Activated CD4-positive, alpha-beta T cell treated with anti-CD3 and anti-CD28 coated beads for 24 hours (primary cell): ENCODE results near the gene LYG2.
"Not testable (repeated sequence)": the region's sequence is repeated elsewhere in the genome, so short reads cannot be mapped to it uniquely, and the experiment has no call there.

Experiments used
- DNase-seq, 2 donors: peaks; one replicate each; pipeline ENCODE4 v3.0.0-alpha.2; 2020; ENCODE audit warnings: low read depth in 2 of 2

LYG2 gene

DNA sequence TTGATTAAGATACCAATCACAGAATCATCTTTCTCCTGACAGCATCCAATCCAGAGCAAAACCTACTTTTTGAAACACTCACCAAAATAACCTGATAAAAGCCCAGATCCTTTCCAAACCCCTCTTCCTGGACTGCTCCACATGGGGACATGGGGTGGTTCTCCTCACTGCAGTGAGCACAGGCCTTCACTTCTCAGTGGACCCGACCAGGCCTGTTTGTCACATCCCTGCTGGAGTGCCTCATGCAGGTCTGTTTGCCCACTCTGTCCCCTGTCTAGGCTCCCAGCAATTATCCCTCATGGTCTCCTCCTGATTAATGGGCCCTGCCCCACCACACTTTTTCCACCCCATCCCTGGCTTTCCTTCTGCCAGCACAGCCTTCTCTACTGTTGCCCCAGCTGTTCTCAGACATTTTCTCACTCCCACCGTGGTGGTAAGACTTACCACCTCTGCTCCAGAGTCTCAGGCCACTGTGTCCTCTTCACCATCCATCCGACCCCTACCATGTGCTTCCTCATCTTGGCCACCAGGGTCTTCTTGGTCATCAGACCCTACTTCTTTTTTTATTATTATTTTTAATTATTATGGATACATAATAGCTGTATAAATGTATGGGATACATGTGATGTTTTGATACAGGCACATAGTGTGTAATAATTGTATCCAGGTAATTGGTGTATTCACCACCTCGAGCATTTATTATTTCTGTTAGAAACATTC lies 53.3 kb downstream of the LYG2 start:
- no peak for DNase-seq

- no peak for DNase-seq
These were observed 55.2 kb downstream of the LYG2 start for GRCh38 chr2:99200076-99200800.

DNA sequence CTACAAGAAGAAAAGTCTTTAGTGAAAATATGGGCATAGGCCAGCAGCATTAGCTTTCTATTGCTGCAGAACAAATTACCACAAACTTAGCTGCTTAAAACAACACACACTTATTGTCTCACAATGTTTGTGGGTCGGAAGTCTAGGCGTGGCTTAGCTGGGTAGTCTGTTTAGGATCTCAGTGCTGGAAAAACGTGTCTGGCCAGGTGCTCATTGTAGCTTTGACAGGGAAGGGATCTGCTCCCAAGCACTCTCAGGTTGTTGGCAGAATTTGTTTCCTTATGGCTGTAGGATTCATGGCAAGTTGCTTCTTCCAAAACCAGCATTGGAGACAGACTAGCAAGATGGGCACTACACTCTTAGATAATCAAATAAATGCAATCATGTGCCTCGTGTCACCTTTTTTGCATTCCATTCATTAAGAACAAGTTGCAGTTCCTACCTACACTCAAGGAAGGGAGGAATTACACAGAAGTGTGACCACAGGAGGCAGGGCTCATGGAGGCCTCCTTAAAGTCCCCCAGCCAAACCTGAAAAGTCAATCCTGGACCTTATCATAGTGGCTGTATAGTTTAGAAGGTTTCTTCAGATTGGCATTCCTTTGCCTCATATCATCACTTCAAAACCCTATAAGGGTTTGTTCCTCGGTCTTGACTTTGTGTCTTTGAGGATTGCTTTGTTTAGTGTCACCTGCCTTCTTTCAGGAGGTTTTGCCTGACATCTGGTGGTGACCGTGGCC lies 57.2 kb downstream of the LYG2 start:
- no peak for DNase-seq

DNA sequence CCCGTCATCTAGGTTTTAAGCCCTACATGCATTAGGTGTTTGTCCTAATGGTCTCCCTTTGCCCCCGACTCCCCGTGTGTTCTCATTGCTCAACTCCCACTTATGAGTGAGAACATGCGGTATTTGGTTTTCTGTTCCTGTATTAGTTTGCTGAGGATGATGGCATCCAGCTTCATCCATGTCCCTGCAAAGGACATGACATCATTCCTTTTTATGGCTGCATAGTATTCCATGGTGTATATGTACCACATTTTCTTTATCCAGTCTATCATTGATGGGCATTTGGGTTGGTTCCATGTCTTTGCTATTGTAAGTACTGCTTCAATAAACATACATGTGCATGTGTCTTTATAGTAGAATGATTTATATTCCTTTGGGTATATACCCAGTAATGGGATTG lies 63.1 kb downstream of the LYG2 start:
- not testable (repeated sequence) for DNase-seq
